Uterus (tissue), 2 donors: ENCODE results near the gene FOXB2.

Experiments
- POLR2A ChIP-seq, 2 donors: fragments of 450-650 bp; IDR thresholded peaks; one replicate each; pipeline ENCODE4 v1.6.1; 2016; ENCODE audit warnings: antibody characterized with exemption in 2 of 2, mild to moderate bottlenecking in 1 of 2, moderate library complexity in 1 of 2
- TF ChIP-seq, protein P1 (sequence below), 4 experiments: fragments of 200-600 bp in 2 of 4; fragments of 450-650 bp in 2 of 4; sonication (generic) in 2 of 4; IDR thresholded peaks; one replicate each; pipeline ENCODE4 v1.5.1; 2016 to 2019; ENCODE audit warnings: antibody characterized with exemption in 4 of 4, mild to moderate bottlenecking in 2 of 4, moderate library complexity in 1 of 4

GRCh38 chr9:77016526-77017504, 2.6 kb upstream of the FOXB2 start:
- TF ChIP-seq, protein P1, sequence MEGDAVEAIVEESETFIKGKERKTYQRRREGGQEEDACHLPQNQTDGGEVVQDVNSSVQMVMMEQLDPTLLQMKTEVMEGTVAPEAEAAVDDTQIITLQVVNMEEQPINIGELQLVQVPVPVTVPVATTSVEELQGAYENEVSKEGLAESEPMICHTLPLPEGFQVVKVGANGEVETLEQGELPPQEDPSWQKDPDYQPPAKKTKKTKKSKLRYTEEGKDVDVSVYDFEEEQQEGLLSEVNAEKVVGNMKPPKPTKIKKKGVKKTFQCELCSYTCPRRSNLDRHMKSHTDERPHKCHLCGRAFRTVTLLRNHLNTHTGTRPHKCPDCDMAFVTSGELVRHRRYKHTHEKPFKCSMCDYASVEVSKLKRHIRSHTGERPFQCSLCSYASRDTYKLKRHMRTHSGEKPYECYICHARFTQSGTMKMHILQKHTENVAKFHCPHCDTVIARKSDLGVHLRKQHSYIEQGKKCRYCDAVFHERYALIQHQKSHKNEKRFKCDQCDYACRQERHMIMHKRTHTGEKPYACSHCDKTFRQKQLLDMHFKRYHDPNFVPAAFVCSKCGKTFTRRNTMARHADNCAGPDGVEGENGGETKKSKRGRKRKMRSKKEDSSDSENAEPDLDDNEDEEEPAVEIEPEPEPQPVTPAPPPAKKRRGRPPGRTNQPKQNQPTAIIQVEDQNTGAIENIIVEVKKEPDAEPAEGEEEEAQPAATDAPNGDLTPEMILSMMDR (IDR thresholded peaks at IDR 0.05) = no peak
- no peak for TF ChIP-seq POLR2A (IDR thresholded peaks at IDR 0.05)
